Measurements from ENCODE around the gene SNAI1.
"Not testable (repeated sequence)": the region's sequence is repeated elsewhere in the genome, so short reads cannot be mapped to it uniquely, and the experiment has no call there.

The SNAI1 gene

DNA sequence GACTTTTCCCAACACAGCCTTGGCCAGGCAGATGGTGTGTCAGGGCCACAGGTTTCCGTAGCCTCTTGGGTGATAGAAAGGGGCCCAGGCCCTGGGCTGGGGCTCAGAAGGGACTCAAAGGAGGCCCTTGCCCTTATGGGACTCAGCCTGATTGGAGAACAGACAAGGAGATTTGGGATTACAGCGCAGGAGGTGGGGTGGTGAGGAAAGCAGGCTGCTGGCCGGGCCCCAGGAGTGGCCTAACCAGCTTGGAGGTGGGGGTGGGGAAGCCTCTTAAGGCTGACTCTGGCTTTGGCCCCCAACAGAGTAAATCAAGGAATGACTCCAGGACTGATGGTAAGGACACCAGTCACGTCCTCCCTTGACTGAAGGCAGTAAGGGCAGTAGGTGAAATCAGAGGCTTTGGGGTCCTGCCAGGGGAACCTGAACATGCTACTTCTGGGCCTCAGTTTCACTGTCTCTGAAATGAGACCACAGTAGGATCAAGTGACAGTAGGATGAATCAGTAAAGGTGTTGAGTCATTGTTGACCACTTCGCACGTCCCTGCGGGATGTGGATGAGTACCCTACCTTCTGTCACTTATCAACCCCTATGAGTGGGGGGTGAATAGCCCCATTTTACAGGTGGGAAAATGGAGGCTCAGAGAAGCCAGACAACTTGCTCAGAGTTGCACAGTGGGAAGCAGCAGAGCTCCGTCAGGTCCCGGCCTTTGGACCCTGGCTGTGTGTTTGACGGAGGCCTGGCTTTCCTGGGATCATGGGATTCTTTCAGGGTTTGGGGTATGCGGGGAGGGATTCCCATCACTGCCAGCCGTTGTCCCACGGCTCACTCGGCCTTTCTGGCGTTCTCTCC, 4.5 kb downstream of the SNAI1 start:
- DNase-seq (ENCODE audit: low read depth in 2 of 2), result no peak

DNA sequence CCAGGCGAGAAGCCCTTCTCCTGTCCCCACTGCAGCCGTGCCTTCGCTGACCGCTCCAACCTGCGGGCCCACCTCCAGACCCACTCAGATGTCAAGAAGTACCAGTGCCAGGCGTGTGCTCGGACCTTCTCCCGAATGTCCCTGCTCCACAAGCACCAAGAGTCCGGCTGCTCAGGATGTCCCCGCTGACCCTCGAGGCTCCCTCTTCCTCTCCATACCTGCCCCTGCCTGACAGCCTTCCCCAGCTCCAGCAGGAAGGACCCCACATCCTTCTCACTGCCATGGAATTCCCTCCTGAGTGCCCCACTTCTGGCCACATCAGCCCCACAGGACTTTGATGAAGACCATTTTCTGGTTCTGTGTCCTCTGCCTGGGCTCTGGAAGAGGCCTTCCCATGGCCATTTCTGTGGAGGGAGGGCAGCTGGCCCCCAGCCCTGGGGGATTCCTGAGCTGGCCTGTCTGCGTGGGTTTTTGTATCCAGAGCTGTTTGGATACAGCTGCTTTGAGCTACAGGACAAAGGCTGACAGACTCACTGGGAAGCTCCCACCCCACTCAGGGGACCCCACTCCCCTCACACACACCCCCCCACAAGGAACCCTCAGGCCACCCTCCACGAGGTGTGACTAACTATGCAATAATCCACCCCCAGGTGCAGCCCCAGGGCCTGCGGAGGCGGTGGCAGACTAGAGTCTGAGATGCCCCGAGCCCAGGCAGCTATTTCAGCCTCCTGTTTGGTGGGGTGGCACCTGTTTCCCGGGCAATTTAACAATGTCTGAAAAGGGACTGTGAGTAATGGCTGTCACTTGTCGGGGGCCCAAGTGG, 5.3 kb downstream of the SNAI1 start:
- no peak for DNase-seq (ENCODE audit: low read depth in 2 of 2)

DNA sequence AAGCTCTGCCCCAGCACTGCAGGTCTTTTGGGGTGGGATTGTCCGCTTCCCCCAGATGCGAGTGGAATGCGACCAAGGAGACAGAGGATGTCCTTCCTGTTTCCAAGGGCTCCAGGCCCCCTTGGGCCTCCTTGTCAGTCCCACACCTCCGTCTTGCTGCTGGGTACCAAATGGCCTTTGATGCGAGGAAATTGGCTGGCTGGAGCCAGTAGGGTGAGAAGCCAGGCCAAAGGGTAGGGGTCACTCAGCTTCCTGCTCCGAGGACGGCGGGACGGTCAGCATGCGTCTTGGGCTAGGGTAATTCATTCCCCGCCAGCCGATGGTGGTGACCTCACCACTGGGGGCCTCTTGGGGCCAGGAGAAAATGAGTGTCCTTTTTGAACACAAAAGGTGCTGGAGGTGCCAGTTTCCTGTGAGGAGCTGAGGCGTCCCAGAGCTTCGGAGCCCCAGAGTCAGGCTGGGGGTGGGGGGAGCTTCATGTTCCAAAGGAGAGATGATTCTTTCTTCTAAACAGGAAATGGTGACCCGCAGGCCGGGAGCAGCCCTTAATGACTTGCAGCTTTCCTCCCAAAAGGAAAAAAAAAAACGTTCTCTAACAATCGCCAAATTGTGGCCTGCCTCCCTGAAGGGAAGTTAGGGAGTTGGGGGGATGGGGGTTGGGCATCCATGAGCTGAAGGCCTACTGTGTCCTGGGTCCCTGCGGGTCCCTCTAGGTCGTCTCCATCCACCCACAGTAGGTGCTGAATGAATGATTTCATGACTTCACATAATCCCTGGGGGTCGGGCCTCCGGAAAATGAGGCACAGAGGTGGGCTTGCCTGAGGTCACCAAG, 6.7 kb downstream of the SNAI1 start:
- no peak for DNase-seq (ENCODE audit: low read depth in 2 of 2)

DNA sequence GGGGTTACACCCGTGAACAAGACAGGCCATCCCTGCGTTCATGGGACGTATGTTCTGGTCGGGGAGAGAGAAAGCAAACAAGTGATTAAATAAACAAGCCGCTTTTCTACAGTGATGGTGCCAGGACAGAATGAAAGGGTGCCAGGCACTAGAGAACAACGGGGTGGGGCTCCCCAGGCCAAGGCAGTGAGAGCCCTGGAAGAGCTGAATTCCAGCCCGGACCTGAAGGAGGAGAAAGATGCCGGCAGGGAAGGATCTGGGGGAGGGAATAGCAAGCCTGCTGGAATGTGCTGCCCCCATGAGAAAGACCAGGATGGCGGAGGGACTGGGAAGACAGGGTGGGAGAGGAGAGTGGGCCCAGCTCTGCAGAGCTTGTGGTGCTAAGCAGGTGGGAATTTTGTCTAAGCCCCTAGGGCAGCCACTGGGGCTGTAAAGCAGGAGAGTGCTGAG, 7.5 kb downstream of the SNAI1 start:
- no peak for DNase-seq (ENCODE audit: low read depth in 2 of 2)

DNA sequence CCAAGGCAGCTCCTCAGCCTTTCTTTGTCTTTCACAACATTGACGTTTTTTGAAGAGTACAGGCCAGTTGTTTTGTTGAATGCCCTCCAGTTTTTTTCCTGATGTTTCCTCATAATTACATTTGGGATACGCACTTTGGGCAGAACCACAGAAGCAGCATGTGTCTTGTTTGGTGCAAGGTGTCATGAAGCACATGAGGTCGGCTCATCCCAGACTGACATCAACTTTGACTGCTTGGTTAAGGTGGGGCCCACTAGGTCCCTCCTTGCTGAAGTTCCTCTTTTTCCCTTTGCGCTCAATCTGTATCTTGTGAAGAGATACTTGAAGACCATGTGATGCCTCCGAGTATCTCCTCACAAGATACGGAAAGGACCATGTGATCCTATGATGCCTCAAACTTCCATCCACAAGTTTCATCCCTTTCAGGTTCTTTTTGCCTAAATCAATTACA, 10.5 kb downstream of the SNAI1 start:
- DNase-seq (ENCODE audit: low read depth in 2 of 2), result no peak

DNA sequence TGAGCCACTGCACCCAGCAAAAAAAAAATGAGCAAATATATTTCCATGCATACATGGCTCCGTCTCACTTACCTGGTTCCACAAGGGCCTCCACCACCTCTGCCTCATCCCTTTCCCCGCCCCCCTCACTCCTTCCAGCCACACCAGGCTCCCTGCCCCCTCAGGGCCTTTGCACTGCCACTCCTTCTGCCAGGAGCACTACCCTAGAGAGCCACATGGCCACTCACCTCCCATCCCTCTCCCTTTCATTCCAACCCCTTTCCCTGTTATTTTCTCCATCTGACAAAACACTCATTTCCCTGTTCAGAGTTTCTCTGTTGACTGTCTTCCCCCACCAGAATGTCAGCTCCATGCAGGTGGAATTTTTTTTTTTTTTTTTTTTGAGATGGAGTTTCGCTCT, 12.8 kb downstream of the SNAI1 start:
- DNase-seq (ENCODE audit: low read depth in 2 of 2), result no peak

DNA sequence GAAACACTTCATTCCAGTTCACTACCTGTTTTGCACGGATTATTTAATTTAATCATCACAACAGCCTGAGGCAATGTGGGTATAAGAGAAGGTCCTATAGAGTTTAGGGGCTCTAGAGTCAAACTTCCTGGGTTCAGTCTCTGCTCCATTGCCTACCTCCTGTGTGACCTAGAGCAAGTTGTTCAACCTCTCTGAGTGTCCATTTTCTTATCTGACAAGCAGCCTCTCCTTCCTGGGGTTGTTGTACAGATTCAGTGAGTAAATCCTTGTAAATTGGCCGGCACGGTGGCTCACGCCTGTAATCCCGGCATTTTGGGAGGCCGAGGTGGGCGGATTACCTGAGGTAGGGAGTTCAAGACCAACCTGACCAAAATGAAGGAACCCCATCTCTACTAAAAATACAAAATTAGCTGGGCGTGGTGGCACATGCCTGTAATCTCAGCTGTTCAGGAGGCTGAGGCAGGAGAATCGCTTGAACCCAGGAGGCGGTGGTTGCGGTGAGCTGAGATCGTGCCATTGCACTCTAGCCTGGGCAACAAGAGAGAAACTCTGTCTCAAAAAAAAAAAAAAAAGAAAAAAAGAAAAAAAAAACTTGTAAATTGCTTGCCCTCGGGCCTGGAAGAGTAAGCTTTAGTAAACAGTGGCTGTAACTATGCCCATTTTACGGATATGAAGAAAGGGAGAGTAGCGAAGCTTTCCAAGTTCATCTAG, 15.9 kb downstream of the SNAI1 start:
- DNase-seq (ENCODE audit: low read depth in 2 of 2), result not testable (repeated sequence)

DNA sequence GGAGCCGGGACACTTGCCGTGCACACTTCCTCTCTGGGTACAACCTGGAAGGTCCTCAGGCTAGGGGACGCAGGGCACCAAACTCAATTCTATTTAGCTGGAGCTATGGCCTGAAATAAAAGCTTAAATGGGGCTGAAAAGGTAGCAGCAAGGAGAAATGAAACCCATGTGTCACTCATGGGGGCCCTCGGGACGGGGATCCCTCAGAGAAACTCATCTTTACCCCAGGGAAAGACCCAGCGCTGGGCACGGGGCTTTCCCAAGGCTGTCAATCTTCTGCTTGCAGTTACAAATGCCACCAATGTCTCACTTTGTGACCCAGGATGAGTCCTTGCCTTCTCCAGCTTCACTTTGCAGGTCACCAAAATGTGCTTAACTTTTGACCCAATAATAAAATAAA, 16.5 kb downstream of the SNAI1 start:
- DNase-seq (ENCODE audit: low read depth in 2 of 2), result peak in 1 of 2 experiments; percentile 23

DNA sequence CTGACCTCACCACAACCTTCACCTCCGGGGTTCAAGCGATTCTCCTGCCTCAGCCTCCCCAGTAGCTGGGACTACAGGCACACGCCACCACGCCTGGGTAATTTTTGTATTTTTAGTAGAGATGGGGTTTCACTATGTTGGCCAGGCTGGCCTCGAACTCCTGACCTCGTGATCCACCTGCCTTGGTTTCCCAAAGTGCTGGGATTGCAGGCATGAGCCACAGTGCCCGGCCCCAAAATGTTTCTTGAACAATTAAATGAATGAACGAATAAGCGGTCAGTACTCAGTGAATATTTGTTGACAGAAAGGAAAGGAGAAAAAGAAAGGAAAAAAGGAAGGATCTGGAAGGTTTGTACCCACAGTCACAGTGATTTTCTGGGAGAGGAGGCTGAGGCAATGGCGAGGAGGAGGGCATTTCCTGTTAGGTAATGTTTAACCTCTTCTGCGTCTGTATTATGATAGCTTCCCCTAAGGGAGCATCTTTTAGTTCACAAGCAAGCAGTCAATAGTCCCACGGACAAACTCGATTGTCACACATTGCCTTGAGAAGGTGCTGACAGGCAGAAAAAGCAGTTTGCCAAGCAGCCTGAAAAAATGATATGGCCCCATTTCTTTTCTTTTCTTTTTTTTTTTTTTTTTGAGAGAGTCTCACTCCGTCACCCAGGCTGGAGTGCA, 17.9 kb downstream of the SNAI1 start:
- not testable (repeated sequence) for DNase-seq (ENCODE audit: low read depth in 2 of 2)

DNA sequence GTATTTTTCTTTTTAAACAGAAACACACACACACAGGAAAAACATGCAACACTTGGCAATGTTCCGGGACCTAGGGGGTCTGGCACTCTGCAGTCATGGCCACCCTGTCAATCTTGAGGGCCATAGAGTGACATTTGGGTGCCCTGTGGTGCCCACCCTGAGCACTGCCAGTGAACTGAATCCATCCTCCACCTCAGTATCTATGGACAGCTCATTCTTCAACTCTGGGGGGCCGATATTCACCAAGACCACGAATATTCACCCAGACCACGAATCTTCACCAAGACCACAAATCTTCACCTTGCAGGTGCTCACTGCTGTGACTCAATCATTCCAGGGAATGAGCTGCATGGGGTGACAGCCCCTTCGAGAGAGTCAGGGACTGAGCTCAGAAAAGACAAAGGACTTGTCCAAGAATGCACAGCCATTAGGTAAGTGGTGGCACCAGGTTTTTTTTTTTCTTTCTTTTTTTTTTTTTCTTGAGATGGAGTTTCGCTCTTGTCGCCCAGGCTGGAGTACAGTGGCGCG, 19.1 kb downstream of the SNAI1 start:
- no peak for DNase-seq (ENCODE audit: low read depth in 2 of 2)

DNA sequence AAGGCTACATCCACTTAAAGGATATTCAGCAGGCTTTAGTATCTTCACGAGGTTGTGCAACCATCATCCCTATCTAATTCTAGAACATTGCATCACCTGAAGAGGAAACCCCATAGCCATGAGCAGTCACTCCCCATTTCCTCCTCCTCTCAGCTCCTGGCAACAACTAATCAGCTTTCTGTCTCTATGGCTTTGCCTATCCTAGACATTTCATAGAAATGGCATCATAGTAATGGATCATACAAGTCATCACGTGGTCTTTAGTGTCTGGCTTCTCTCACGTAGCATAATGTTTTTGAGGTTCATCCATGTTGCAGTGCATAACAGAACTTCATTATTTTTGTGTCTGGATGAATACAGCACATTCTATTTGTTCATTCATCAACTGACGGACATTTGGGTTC, 20.5 kb downstream of the SNAI1 start:
- no peak for DNase-seq (ENCODE audit: low read depth in 2 of 2)

DNA sequence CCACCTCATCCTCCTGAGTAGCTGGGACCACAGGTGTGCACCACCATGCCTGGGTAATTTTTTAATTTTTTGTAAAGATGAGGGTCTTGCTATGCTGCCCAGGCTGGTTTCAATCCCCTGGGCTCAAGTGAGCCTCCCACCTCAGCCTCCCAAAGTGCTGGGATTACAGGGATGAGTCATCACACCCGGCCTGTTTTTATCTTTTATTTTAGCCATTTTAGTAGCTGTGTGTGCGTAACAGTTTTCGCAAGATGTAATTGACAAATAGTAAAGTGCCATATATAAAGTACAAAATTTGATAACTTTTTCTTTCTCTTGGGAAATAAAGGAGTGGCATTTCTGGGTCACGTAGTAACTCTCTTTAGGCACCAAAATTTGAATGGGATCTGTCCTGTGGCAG, 21.4 kb downstream of the SNAI1 start:
- DNase-seq (ENCODE audit: low read depth in 2 of 2), result no peak

DNA sequence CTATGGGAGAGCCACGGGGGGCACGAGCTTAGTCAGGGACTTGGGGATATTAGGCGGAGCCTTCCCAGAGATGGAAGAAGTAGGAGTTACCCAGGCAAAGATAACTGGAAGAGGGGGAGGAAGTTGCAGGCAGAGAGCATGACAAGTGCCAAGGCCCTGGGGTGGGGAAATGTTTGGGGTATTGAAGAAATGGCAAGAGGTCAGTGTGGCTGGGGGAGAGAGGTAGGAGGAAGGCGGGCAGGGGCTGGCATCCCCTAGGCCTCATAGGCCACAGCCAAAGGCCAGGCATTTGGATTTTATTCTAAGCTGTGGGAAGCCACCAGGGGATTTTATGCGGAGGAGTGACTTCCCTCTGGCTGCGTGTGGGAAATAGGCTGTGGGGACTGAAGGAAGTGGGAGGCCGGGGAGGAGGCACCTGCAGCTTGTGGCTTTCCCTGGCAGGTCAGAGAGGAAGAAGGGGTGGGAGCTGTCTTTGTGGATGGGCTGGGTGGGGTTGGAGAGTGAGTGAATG, 22.7 kb downstream of the SNAI1 start:
- no peak for DNase-seq (ENCODE audit: low read depth in 2 of 2)

DNA sequence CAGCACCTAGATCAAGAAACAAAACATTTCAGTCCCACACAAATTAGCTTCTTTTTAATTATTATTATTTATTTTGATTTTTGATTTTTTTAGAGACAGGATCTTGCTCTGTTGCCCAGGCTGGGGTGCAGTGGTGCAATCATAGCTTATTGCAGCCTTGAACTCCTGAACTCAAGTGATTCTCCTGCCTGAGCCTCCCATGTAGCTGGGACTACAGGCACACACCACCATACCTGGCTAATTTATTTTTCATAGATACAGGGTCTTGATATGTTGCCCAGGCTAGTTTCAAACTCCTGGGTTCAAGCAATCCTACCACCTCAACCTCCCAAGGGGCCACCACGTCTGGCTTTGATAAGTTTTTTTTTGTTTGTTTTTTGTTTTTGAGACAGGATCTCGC, 24.6 kb downstream of the SNAI1 start:
- DNase-seq (ENCODE audit: low read depth in 2 of 2), result no peak

DNA sequence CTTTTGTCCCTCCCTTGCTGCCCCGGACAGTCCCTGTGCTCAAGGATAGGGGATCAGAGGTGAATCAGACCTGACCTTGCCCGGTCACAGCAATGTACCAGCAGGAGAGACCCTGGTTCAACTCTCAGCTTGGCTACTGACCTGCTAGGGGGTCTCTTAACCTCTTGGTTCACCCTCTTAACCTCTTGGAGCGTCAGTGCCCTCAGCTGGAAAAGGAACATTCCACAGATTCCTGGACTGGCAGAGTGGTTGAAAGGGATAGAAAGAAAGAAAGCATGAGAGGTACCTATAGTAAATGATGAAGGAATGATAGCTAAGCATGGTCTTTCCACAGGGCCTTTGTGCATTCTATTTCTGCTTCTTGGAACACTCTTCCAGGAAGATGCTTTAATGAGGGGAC, 25.2 kb downstream of the SNAI1 start:
- DNase-seq (ENCODE audit: low read depth in 2 of 2), result no peak

DNA sequence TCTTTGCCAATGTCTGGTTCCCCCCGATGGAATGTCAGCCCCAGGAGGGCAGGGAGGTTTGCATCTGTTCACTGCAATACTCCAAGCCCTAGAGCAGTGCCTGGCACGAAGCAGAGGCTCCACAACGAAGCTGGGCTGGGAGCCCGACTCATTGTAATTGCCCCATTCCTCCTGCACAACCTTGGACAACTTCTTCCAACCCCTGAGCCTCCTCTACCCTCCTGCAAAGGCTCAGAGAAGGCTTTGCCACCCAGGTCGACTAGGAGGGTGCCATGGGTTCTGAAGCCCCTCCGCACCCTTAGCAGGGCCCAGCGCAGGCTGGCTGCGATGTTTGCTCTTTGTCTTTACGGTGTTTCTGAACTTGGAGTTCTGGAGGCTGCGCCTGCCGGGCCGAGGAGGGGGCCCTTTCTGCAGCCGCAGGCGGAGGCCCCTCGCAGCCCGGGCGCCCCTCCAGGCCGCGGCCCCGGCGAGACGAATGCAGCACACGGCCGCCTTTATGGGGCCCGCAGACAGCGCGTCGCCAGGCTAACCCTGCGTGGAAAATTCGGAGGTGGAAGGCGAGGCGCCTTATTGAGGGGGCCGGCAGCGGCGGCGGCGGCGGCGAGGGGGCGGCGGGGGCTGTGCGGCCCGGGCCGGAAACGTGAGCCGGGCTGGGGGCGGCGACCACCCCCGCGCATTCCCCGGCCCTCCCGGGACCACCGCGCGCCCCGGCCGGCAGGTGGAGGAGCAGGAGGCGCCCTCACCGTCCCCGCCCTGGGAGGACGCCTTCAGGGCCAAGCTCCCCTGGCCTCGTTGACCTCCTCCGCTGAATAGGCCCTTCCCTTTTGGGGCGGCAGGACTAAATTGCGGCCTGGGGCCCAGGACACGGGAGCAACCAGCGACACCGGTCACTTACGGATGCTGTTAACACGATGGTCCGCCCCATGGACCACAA, 27.0 kb downstream of the SNAI1 start:
- DNase-seq (ENCODE audit: low read depth in 2 of 2), result no peak

DNA sequence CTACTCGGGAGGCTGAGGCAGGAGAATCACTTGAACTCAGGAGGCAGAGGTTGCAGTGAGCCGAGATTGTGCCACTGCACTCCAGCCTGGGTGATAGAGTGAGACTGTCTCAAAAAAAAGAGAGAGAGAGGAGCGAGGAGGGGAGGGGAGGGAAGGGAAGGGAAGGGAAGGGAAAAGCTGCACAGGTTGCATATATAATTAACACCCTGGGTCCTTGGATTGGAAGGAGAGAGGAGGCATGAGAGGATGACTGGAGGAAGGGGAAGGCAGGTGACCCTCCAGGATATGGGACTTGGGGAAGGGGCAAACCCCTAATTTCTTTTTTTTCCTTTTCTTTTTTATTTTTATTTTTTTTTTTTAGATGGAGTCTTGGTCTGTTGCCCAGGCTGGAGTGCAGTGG, 28.8 kb downstream of the SNAI1 start:
- not testable (repeated sequence) for DNase-seq (ENCODE audit: low read depth in 2 of 2)

DNA sequence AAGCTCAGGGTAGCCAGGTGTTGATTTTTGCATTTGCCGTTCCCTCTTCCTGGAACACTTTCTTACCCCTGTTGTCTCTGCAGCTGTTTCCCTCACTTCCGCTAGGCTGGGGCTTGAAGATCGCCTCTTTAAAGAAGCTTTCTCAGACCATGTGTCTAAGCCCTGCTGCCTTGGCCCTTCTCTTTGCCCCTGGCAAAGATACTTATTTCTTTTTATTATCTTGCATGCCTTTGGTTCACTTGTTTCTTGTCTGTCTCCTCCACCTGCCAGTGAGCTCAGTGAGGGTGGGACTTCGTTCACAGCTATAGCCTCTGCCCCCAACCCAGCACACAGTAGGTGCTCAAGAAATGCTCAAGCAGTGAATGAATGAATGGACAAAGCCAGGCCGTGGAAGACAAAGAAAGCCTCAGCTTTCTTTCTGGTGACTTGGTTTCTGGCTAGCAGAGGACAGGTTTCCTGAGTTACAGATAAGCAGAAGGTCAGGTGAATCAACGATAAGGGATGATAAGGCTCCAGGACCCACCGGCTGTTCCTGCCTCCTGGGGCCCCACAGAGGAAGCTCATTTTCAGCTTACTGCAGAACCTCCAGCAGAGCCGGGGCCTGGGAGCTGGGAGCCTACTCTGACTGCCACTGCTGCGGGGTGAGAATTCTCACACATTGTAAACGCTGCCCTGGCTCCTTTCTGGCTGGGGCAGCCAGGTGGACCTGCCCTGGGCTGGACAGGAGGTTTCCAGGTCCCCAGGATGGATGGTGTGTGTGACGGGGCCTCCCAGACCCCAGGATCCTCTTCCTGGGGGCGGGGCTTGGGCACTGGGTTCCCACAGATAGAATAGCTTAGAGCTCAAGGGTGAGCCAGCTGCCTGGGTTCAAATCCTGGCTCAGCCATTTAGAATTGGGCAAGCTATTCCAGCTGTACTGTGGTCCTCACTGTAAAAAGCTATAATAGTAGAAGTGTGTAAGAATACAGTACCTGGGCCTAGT, 29.8 kb downstream of the SNAI1 start:
- DNase-seq (ENCODE audit: low read depth in 2 of 2), result no peak
